ENCODE results near the gene SCYGR2. TPM values are rescaled to one million over a fixed set of nuclear protein-coding genes. Genes with fewer than 3 reads are reported as not detected.

The SCYGR2 gene
- total and polyA plus RNA-seq, 4 donors = not detected

GRCh38 chr2:227627769-227628168 is 29.1 kb downstream of the SCYGR2 start:
- H3K36me3 ChIP-seq (ENCODE audit: control insufficient read depth in 4 of 4, insufficient read depth in 3 of 4, low read depth in 1 of 4, low read length in 3 of 4) = no peaks in the 10 kb centered on the region
- 75% methylated on average over 3 of the region's 3 CpGs for WGBS
- H3K4me1 ChIP-seq (ENCODE audit: control insufficient read depth in 4 of 4, insufficient read depth in 4 of 4, low read length in 3 of 4) = no peaks in the 10 kb centered on the region
- no peaks in the 10 kb centered on the region for H3K27me3 ChIP-seq (ENCODE audit: control insufficient read depth in 4 of 4, insufficient read depth in 4 of 4, low read length in 3 of 4)
- H3K4me3 ChIP-seq (ENCODE audit: low read depth in 1 of 3, low read length in 3 of 3) = no peak overlapping the region
- H3K27ac ChIP-seq (ENCODE audit: low read depth in 1 of 2, low read length in 2 of 2) = no peak overlapping the region
- no peaks in the 10 kb centered on the region for H3K9me3 ChIP-seq (ENCODE audit: control insufficient read depth in 4 of 4, low read length in 3 of 4)
- no peak overlapping the region for H3K9ac ChIP-seq (ENCODE audit: low read depth in 1 of 2, low read length in 2 of 2)
- TF ChIP-seq JUND (IDR thresholded peaks at IDR 0.05) = no peak
- no peak for TF ChIP-seq NR2F2 (IDR thresholded peaks at IDR 0.05)
- TF ChIP-seq GABPA (IDR thresholded peaks at IDR 0.05 in 1 of 2, conservative IDR thresholded peaks at IDR 0.05 in 1 of 2) = no peak
- TF ChIP-seq RAD21 (IDR thresholded peaks at IDR 0.05) = no peak
- TF ChIP-seq MAX (IDR thresholded peaks at IDR 0.05) = no peak
- TF ChIP-seq ZBTB33 (IDR thresholded peaks at IDR 0.05) = no peak
- TF ChIP-seq CTCF (IDR thresholded peaks at IDR 0.05; ENCODE audit: low read depth, low read length, missing input control) = no peak
- no peak for TF ChIP-seq ATF3 (IDR thresholded peaks at IDR 0.05)
- DNase-seq (ENCODE audit: low spot score) = no peak

GRCh38 chr2:227629435-227629834 is 30.7 kb downstream of the SCYGR2 start:
- Histone ChIP-seq H3K4me1 (ENCODE audit: control insufficient read depth in 4 of 4, insufficient read depth in 4 of 4, low read length in 3 of 4) (no peaks in the 10 kb centered on the region), H3K27ac (ENCODE audit: low read depth in 1 of 2, low read length in 2 of 2) (no peak overlapping the region), H3K4me3 (ENCODE audit: low read depth in 1 of 3, low read length in 3 of 3) (no peak overlapping the region), H3K27me3 (ENCODE audit: control insufficient read depth in 4 of 4, insufficient read depth in 4 of 4, low read length in 3 of 4) (no peaks in the 10 kb centered on the region), H3K9ac (ENCODE audit: low read depth in 1 of 2, low read length in 2 of 2) (no peak overlapping the region), H3K9me3 (ENCODE audit: control insufficient read depth in 4 of 4, low read length in 3 of 4) (no peaks in the 10 kb centered on the region), H3K36me3 (ENCODE audit: control insufficient read depth in 4 of 4, insufficient read depth in 3 of 4, low read depth in 1 of 4, low read length in 3 of 4) (no peaks in the 10 kb centered on the region)
- no peak for TF ChIP-seq ATF3 (IDR thresholded peaks at IDR 0.05)
- no peak for TF ChIP-seq YY1 (IDR thresholded peaks at IDR 0.05)
- TF ChIP-seq RAD21 (IDR thresholded peaks at IDR 0.05) = no peak
- no peak for TF ChIP-seq FOXA1 (IDR thresholded peaks at IDR 0.05)
- no peak for TF ChIP-seq TAF1 (conservative IDR thresholded peaks at IDR 0.05)
- no peak for TF ChIP-seq HNF4A (conservative IDR thresholded peaks at IDR 0.05)
- TF ChIP-seq SP1 (IDR thresholded peaks at IDR 0.05) = no peak
- 70% methylated on average over 7 of the region's 7 CpGs for WGBS
- no peak for DNase-seq (ENCODE audit: low spot score)

- H3K4me1 ChIP-seq (ENCODE audit: control insufficient read depth in 4 of 4, insufficient read depth in 4 of 4, low read length in 3 of 4) = no peaks in the 10 kb centered on the region
- H3K9ac ChIP-seq (ENCODE audit: low read depth in 1 of 2, low read length in 2 of 2) = no peak overlapping the region
- H3K9me3 ChIP-seq (ENCODE audit: control insufficient read depth in 4 of 4, low read length in 3 of 4) = no peaks in the 10 kb centered on the region
- no peak overlapping the region for H3K4me3 ChIP-seq (ENCODE audit: low read depth in 1 of 3, low read length in 3 of 3)
- WGBS = 90% methylated on average over 3 of the region's 3 CpGs
- no peak overlapping the region for H3K27ac ChIP-seq (ENCODE audit: low read depth in 1 of 2, low read length in 2 of 2)
- H3K27me3 ChIP-seq (ENCODE audit: control insufficient read depth in 4 of 4, insufficient read depth in 4 of 4, low read length in 3 of 4) = no peaks in the 10 kb centered on the region
- no peak for DNase-seq (ENCODE audit: low spot score)
- H3K36me3 ChIP-seq (ENCODE audit: control insufficient read depth in 4 of 4, insufficient read depth in 3 of 4, low read depth in 1 of 4, low read length in 3 of 4) = no peaks in the 10 kb centered on the region
- no peak for TF ChIP-seq HNF4A (conservative IDR thresholded peaks at IDR 0.05)
- no peak for TF ChIP-seq RXRA (IDR thresholded peaks at IDR 0.05)
- TF ChIP-seq ZBTB33 (IDR thresholded peaks at IDR 0.05) = no peak
- no peak for TF ChIP-seq MAX (IDR thresholded peaks at IDR 0.05)
- TF ChIP-seq NR2F2 (IDR thresholded peaks at IDR 0.05) = no peak
- no peak for TF ChIP-seq TAF1 (conservative IDR thresholded peaks at IDR 0.05)
- TF ChIP-seq HNF4G (IDR thresholded peaks at IDR 0.05) = no peak
- no peak for TF ChIP-seq RAD21 (IDR thresholded peaks at IDR 0.05)
- TF ChIP-seq FOXA1 (IDR thresholded peaks at IDR 0.05) = no peak
- no peak for TF ChIP-seq FOXA2 (IDR thresholded peaks at IDR 0.05)
- no peak for TF ChIP-seq EGR1 (IDR thresholded peaks at IDR 0.05; ENCODE audit: low read depth in 2 of 2)
- no peak for TF ChIP-seq CTCF (IDR thresholded peaks at IDR 0.05; ENCODE audit: low read depth, low read length, missing input control)
- no peak for TF ChIP-seq YY1 (IDR thresholded peaks at IDR 0.05)
- no peak for TF ChIP-seq GABPA (IDR thresholded peaks at IDR 0.05 in 1 of 2, conservative IDR thresholded peaks at IDR 0.05 in 1 of 2)
Observed at GRCh38 chr2:227630322-227630721, 31.6 kb downstream of the SCYGR2 start.

All from liver (tissue), 9 donors.